Epithelial cell of proximal tubule (primary cell): ENCODE measurements around the gene NLGN1. TPM values are rescaled to one million over a fixed set of nuclear protein-coding genes. Genes with fewer than 3 reads are reported as not detected.
A peak's percentile ranks its signal among the peaks of the same experiment; 100 is the strongest.

Experiments used
- DNase-seq: peaks from one replicate; pipeline ENCODE4 v3.0.0-alpha.2; 2011; ENCODE audit warnings: low read depth
- H3K4me3 ChIP-seq: 2 replicates; pipeline ENCODE4 v1.5.1; 2011; ENCODE audit warnings: low read depth, mild to moderate bottlenecking, low read length
- total RNA-seq: library from RNA; depleted of rRNA; stranded (reverse); fragments of >200 nt; gene quantifications from 2 replicates; pipeline ENCODE4 v1.2.3, GENCODE V29; 2015
- TF ChIP-seq, protein P1 (sequence below): conservative IDR thresholded peaks from 2 replicates; pipeline ENCODE4 v1.5.1; 2012; ENCODE audit warnings: low read depth, mild to moderate bottlenecking, low read length

The NLGN1 gene
- total RNA-seq, 1 donor from 2014 or later, result 1.9 TPM

DNA sequence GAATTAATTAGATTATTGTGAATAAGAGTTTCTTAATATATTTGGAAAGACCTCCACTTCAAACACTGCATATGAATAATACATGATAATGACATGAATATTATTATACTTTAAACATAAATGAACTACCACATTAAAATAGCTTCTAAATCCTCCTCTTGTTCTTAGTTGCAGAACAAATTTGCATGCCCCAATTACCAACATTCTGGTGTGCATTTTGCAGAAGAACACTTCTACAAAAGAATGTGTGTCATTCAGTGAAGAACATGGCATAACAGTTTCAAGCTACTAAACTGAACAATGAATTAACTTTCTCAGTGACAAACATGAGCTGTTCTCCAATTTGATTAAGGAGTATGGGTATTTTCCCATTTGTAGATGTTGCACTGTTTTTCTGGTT, 750.3 kb downstream of the NLGN1 start:
- TF ChIP-seq, protein P1, sequence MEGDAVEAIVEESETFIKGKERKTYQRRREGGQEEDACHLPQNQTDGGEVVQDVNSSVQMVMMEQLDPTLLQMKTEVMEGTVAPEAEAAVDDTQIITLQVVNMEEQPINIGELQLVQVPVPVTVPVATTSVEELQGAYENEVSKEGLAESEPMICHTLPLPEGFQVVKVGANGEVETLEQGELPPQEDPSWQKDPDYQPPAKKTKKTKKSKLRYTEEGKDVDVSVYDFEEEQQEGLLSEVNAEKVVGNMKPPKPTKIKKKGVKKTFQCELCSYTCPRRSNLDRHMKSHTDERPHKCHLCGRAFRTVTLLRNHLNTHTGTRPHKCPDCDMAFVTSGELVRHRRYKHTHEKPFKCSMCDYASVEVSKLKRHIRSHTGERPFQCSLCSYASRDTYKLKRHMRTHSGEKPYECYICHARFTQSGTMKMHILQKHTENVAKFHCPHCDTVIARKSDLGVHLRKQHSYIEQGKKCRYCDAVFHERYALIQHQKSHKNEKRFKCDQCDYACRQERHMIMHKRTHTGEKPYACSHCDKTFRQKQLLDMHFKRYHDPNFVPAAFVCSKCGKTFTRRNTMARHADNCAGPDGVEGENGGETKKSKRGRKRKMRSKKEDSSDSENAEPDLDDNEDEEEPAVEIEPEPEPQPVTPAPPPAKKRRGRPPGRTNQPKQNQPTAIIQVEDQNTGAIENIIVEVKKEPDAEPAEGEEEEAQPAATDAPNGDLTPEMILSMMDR, result no peak
- DNase-seq, result no peak
- H3K4me3 ChIP-seq, result no peak overlapping the region

DNA sequence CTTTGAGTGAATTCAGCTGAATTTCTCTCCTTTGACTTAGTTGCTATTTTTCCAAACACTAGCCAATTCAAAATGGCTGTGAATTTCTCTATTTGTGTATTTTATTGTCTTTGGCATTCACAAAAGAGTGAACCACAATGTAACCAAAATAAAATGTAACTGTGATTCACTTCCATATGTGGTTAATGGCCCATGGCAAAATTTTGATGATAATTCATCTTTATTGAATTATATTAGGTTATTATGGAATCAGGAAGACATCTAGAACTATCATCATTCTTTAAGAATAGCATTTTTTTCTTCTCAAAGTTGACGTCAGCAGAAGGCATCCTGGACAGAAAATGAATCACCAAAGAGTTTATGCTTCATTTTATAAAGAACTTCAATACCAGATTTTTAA, 756.3 kb downstream of the NLGN1 start:
- DNase-seq, result no peak
- TF ChIP-seq, protein P1, result no peak
- H3K4me3 ChIP-seq, result no peak overlapping the region

DNA sequence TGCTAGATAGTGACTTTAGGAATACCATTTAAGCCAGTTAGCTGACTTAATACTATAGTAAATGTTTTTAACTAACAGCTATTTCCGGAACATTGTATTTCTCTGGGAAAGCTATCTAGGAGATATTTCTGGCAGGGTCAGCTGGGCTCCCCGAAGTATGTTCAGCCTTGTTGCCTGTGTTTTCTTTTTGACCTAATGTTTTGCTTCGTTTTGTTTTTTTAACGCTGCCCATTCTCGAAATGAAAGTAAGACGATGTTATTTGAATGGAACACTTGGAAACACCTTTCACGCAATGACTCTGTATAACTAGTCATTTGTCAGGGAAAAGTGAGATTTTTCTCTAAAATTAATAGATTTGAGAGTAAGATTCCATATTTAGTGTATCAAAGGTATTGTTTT, 758.7 kb downstream of the NLGN1 start:
- TF ChIP-seq, protein P1, result no peak
- DNase-seq, result no peak
- H3K4me3 ChIP-seq, result peak overlapping the region; percentile 33

- TF ChIP-seq, protein P1, result no peak
- no peak overlapping the region for H3K4me3 ChIP-seq
- no peak for DNase-seq
Measured at GRCh38 chr3:174158674-174159073, 761.1 kb downstream of the NLGN1 start.

- DNase-seq, result no peak
- no peak overlapping the region for H3K4me3 ChIP-seq
- TF ChIP-seq, protein P1, result no peak
Measured at GRCh38 chr3:174159604-174160003, 762.1 kb downstream of the NLGN1 start.

GRCh38 chr3:174162550-174162949, 765.0 kb downstream of the NLGN1 start:
- TF ChIP-seq, protein P1, result no peak
- DNase-seq, result no peak
- no peak overlapping the region for H3K4me3 ChIP-seq

- DNase-seq, result no peak
- TF ChIP-seq, protein P1, result no peak
- H3K4me3 ChIP-seq, result no peak overlapping the region
Measured at GRCh38 chr3:174168026-174168425, 770.5 kb downstream of the NLGN1 start.
